Measurements from ENCODE around the gene APC2. TPM values are rescaled to one million over a fixed set of nuclear protein-coding genes. Genes with fewer than 3 reads are reported as not detected.
A peak's percentile ranks its signal among the peaks of the same experiment; 100 is the strongest.
"Not testable (repeated sequence)": the region's sequence is repeated elsewhere in the genome, so short reads cannot be mapped to it uniquely, and the experiment has no call there.

The APC2 gene
- polyA plus RNA-seq, 1 experiment, result 0.09 TPM

DNA sequence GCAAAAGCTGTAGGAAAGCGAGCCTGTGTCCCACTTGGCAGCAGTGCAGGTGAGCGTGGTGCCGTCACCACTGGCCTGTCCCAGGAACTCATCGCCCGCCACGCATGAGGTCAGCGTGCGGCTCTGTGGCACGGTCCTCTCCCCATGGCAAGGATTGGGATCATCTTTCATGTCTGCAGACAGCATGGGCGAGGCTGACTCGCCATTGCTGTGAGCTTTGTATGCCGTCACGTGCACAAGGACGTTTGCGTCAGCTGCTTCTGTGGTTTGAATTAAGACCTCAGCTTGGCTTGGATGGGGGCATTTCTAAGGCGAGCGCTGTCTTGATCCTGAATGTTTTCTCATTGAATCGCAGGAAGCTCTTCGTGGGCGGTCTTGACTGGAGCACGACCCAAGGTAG, 32.8 kb upstream of the APC2 start:
- ChIA-PET POLR2A (interaction anchor here (0.6 to 1.9 kb wide), 2 partner anchors 35 to 148 kb away, joined by 5 to 11 read pairs; partner anchors contain the start of gene CIRBP), CTCF (no interaction called here)
- H3K9me3 ChIP-seq (ENCODE audit: control insufficient read depth, insufficient read depth, low read length), result no peaks in the 10 kb centered on the region; the same call in 1 of the 2 replicates
- peak overlapping the region; percentile 31 for H3K27ac ChIP-seq (ENCODE audit: low read depth, low read length)
- no peak for DNase-seq (ENCODE audit: low read depth, low spot score)
- TF ChIP-seq, protein P1, sequence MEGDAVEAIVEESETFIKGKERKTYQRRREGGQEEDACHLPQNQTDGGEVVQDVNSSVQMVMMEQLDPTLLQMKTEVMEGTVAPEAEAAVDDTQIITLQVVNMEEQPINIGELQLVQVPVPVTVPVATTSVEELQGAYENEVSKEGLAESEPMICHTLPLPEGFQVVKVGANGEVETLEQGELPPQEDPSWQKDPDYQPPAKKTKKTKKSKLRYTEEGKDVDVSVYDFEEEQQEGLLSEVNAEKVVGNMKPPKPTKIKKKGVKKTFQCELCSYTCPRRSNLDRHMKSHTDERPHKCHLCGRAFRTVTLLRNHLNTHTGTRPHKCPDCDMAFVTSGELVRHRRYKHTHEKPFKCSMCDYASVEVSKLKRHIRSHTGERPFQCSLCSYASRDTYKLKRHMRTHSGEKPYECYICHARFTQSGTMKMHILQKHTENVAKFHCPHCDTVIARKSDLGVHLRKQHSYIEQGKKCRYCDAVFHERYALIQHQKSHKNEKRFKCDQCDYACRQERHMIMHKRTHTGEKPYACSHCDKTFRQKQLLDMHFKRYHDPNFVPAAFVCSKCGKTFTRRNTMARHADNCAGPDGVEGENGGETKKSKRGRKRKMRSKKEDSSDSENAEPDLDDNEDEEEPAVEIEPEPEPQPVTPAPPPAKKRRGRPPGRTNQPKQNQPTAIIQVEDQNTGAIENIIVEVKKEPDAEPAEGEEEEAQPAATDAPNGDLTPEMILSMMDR (IDR thresholded peaks at IDR 0.05; ENCODE audit: low read depth, low read length), result no peak
- H3K27me3 ChIP-seq (ENCODE audit: control insufficient read depth, insufficient read depth, low read length), result no peaks in the 10 kb centered on the region
- H3K4me3 ChIP-seq (ENCODE audit: low read depth, low read length), result no peak overlapping the region

DNA sequence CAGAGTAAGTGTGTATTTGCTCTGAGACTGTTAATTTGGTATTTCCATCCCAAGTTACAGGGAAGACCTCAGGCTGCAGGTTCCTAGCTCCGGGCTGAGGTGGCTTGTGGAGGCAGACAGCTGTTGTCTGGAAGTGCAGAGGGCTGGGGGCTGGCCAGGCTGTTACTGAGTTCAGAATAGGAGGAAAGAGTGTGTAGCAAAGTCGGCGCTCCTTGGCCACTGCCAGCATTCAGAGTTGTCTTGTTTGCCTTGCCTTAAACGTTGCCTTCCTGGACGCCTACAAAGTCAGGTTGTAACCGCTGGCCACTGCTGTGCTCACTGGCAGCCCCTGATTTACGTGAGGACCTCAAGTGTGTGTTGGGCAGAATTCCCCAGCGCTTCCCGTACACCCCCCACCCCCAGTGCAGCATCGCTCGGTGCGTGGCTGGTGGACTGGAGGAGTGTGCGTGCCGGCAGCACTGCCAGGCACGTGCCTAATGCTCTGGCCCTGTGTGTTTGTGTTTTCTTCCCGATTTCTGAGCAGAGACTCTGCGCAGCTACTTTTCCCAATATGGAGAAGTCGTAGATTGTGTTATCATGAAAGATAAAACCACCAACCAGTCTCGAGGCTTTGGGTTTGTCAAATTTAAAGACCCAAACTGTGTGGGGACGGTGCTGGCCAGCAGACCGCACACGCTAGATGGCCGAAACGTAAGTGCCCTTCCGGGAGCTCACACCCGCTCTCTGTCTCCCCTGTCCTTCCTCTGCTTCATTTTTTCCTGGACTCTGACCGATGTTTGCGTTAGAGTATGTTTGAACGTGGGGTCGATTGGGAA, 32.0 kb upstream of the APC2 start:
- TF ChIP-seq, protein P1 (IDR thresholded peaks at IDR 0.05; ENCODE audit: low read depth, low read length), result no peak
- H3K4me3 ChIP-seq (ENCODE audit: low read depth, low read length), result no peak overlapping the region
- H3K27me3 ChIP-seq (ENCODE audit: control insufficient read depth, insufficient read depth, low read length), result no peaks in the 10 kb centered on the region
- DNase-seq (ENCODE audit: low read depth, low spot score), result no peak
- ChIA-PET CTCF (no interaction called here), POLR2A (interaction anchor here (1.2 to 1.9 kb wide), 2 partner anchors 9 to 149 kb away, joined by 3 to 5 read pairs; partner anchors contain the start of gene CIRBP)
- H3K27ac ChIP-seq (ENCODE audit: low read depth, low read length), result peak overlapping the region; percentile 11
- H3K9me3 ChIP-seq (ENCODE audit: control insufficient read depth, insufficient read depth, low read length), result no peaks in the 10 kb centered on the region; the same call in 1 of the 2 replicates

DNA sequence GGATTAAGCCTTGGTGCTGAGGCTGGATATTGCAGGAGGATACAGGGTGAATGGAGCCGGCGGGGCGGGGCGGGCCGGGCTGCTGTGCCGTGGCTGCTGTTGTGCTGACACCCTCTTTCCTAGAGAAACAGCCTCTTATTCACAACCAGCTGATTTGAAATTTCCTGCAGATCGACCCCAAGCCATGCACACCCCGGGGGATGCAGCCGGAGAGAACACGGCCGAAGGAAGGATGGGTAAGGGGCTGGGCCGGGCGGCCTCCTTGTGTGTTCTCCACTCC, 31.5 kb upstream of the APC2 start:
- no peak overlapping the region for H3K27ac ChIP-seq (ENCODE audit: low read depth, low read length)
- TF ChIP-seq, protein P1 (IDR thresholded peaks at IDR 0.05; ENCODE audit: low read depth, low read length), result no peak
- H3K9me3 ChIP-seq (ENCODE audit: control insufficient read depth, insufficient read depth, low read length), result no peaks in the 10 kb centered on the region; the same call in 1 of the 2 replicates
- no peaks in the 10 kb centered on the region for H3K27me3 ChIP-seq (ENCODE audit: control insufficient read depth, insufficient read depth, low read length)
- no peak for DNase-seq (ENCODE audit: low read depth, low spot score)
- CTCF ChIA-PET, result no interaction called here
- POLR2A ChIA-PET, result interaction anchor here (1.2 kb wide), 1 partner anchor 10 kb away, joined by 3 read pairs; no protein-coding TSS in a partner anchor
- no peak overlapping the region for H3K4me3 ChIP-seq (ENCODE audit: low read depth, low read length)

- CTCF ChIA-PET, result no interaction called here
- H3K9me3 ChIP-seq (ENCODE audit: control insufficient read depth, insufficient read depth, low read length), result no peaks in the 10 kb centered on the region; the same call in 1 of the 2 replicates
- POLR2A ChIA-PET, result interaction anchor here (1.2 kb wide), 1 partner anchor 11 kb away, joined by 3 read pairs; no protein-coding TSS in a partner anchor
- no peaks in the 10 kb centered on the region for H3K27me3 ChIP-seq (ENCODE audit: control insufficient read depth, insufficient read depth, low read length)
- H3K4me3 ChIP-seq (ENCODE audit: low read depth, low read length), result no peak overlapping the region
- no peak for DNase-seq (ENCODE audit: low read depth, low spot score)
- TF ChIP-seq, protein P1 (IDR thresholded peaks at IDR 0.05; ENCODE audit: low read depth, low read length), result no peak
- no peak overlapping the region for H3K27ac ChIP-seq (ENCODE audit: low read depth, low read length)
These were observed 30.8 kb upstream of the APC2 start for GRCh38 chr19:1418951-1419738.

DNA sequence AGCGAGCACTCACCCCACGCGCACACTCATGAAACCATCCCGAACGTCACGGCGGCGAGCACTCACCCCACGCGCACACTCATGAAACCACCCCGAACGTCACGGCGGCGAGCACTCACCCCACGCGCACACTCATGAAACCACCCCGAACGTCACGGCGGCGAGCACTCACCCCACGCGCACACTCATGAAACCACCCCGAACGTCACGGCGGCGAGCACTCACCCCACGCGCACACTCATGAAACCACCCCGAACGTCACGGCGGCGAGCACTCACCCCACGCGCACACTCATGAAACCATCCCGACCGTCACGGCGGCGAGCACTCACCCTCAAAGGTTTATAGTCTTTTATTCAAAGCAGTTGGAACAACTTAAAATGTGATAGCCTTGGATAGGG, 29.8 kb upstream of the APC2 start:
- CTCF ChIA-PET; H3K27me3 ChIP-seq (ENCODE audit: control insufficient read depth, insufficient read depth, low read length); H3K4me3 ChIP-seq (ENCODE audit: low read depth, low read length); DNase-seq (ENCODE audit: low read depth, low spot score); H3K9me3 ChIP-seq (ENCODE audit: control insufficient read depth, insufficient read depth, low read length); H3K27ac ChIP-seq (ENCODE audit: low read depth, low read length); POLR2A ChIA-PET: not testable (repeated sequence)

Data from AG04450 (cell line).